Pulmonary artery endothelial cell (primary cell): ENCODE results near the gene BICDL1. TPM values are rescaled to one million over a fixed set of nuclear protein-coding genes. Genes with fewer than 3 reads are reported as not detected.

ENCODE experiments used
- DNase-seq: peaks from one replicate; pipeline ENCODE4 v3.0.0-alpha.2; 2011; ENCODE audit warnings: low read depth, low spot score
- total RNA-seq: library from RNA; depleted of rRNA; stranded (reverse); fragments of >200 nt; gene quantifications from 2 replicates; pipeline ENCODE4 v1.2.3, GENCODE V29; 2014

Gene BICDL1
- total RNA-seq, 1 donor from 2014 or later, result 0.07 TPM

GRCh38 chr12:120100630-120101029, 111.6 kb downstream of the BICDL1 start:
- DNase-seq, result peak; percentile 41

- no peak for DNase-seq
Observed at GRCh38 chr12:120101182-120101581, 112.1 kb downstream of the BICDL1 start.

DNA sequence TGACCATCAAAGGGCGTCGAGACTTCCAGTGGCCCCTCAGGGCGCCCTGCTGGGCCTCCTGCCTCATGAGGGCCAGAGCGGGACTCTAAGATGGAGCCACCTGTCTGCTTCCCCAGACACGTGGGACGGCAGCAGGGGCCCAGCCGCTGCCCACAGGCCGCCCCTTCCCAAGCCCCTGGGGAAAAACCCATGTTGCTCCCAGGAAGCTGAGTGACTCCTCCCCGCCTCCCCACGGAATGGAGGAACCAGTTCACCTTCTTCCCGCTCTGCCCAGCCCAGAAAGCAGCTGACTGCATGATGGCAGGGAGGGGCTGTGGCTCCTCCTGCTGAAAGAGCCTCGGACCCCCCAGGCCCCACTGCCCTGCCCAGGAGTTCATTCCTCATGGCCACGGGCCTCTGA, 112.6 kb downstream of the BICDL1 start:
- no peak for DNase-seq

- DNase-seq, result no peak
Observed at GRCh38 chr12:120102189-120103043, 113.4 kb downstream of the BICDL1 start.

DNA sequence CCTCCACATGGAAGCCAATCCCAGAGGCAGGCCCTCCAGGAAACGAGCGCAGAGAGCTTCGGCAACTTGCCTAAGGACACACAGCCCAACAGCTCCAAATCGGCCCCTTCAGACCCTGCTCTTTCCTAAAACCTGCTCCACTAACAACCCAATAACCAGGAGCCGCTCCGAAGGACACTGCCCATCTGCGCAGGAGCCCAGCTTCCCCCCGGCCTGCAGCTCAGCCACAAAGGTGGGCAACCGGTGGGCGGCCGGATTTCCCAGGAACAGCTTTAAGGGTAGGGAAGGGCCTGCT, 114.0 kb downstream of the BICDL1 start:
- no peak for DNase-seq

DNA sequence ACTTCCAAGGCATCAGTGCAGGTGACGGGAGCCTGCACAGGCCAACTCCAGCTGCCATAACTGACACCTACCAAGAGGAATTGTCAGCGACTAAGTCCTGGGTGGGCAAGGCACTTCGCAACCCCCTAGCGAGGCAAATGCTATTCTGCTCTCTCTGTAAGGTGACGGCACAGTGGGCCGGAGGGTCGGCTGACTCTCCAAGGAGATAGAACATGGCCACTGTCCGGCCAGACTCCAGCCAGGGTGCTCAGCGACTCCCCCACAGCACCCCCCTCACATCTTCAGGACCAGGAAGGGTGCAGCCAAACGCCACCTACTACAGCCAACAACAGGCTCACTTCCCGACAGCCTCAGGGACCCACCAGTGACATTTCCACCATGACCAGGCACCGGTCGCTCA, 114.3 kb downstream of the BICDL1 start:
- no peak for DNase-seq

GRCh38 chr12:120106151-120106550, 117.1 kb downstream of the BICDL1 start:
- DNase-seq, result no peak

- no peak for DNase-seq
Observed at GRCh38 chr12:120109570-120110267, 120.7 kb downstream of the BICDL1 start.

DNA sequence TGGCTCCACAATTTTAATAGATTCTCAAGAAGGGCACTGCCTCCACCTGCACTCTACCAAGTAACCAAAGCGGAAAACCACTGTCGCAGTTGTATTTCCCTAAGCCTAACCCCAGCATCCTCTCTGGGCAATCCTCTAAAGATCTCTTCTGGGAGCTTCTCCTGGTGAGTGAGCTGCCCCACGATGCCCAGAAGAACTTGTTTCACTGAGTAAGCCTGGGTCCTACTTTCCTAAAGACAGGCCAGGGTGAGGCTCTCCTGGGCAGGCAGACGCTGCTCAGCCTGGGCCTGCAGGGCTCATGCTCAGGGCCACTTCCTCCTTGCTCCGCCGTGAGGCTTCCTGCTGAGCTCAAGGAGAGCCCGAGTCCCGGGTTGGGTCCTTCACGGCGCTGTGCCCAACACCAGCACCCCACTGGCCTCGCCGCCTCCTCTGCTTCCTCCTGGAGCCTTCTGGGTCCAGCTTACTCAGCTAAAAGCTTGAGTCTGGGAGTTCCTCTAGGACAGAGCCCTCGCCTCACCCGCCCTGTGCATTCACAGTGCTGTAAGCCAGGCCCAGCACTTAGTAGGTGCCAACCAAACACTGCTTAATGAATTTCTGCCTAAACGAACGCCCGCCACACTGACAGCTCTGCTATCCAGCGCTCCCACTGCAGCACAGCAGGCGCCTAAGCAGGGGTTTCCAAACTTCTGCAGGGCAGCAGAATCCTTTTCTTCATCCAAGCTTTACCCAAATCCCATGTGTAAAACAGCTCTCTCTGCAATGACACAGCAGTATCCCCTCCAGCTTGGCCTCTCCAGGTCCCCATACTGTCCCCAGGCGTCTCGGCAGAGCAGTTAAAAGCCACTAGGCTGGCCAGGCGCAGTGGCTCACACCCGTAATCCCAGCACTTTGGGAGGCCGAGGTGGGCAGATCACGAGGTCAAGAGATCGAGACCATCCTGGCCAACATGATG, 121.8 kb downstream of the BICDL1 start:
- no peak for DNase-seq

- no peak for DNase-seq
Observed at GRCh38 chr12:120115066-120115465, 126.0 kb downstream of the BICDL1 start.

DNA sequence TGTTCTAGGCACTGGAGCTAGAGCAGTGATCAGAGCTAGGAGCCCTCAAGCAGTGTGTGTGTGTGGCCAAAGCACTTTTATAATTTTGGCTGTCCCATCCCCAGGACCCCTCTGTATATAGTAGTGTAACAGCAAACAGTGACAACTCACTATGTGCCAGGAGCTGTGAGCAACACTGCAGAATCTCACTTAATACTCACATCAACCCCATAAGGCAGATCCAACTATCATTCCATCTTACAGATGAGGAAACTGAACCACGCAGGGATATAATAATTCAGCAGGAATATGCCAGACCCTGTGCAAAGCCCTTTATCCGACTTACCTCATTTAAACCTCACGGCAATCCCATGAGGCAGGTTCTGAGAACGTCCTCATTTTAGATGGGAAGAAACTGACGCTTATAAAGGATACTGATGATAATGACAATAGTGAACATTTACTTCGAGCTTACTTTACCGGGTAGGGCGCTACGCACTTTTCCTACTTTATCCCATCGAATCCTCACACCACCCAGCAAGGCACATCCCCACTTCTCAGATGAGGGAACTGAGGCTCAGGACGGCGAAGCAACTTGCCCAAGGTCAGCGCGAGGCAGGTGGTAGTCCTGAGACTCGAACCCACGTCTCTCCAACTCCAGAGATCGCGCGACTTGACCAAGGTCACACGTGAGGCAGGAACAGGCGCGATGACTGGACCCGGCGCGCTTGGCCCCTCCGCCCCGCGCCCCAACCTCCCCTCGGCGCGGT, 126.8 kb downstream of the BICDL1 start:
- DNase-seq, result no peak

DNA sequence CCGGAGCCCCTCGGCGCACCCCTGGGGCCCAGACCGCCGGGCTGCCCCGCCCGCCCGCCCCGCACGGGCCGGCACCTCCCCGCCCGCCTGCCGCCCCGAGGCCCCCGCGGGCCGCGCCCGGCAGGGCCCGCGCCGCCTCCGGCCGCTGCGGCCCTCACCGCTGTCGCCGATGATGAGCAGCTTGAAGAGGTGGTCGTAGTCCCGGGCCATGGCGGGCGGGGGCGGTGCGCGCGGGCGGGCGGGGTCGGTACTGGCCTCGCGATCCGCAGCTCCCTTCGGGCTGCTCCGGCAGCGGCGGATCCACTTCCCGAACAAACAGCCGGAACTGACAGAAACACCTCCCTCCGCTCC, 127.4 kb downstream of the BICDL1 start, which contains the start of gene RAB35:
TSS of gene RAB35 (minus strand) at position 313 of the 351 bp plus-strand sequence. CDS start at position 210, 103 bp downstream.
- no peak for DNase-seq

DNA sequence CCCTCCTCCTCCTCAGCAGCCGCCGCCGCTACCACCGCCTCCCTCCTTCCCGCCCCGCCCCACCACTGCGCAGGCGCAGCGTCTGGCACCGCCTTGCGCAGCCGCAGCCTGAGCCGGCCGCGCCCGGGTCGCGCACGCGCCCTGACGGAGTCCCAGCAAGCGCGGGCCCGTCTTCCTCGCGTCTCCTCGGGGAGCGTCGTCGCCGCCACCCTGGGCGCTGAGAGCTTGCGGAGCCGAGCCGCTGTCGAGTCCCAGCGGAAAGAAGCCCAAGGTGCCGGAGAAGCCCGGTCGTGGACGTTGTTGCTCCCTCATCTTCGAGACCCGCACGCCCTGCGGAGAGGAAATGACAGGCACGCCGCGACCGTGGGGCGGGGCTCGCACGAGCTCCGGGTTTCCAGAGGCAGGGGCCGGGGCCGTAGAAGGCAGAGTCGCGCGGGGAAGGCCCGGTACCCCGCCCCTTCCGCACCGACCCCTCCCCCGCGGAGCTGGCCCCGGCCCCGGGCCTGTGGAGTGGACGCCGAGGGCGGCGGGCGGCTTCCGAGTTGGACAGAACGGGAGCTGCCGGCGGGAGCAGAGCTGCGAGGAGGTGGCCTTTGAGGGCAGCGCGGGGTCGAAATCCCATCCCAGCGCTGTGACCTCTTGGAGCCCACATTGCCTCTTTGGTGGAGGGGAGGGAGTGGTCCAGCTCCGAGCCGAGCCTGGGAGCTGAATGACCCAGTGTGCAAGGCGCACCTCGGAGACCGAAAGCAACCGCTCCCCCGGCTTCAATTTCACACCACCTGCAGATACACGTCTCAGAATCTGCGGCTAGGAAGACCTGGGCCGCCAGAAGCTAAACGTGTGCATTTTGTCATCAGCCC, 128.0 kb downstream of the BICDL1 start:
- peak; percentile 79 for DNase-seq

GRCh38 chr12:120117961-120118320, 128.9 kb downstream of the BICDL1 start:
- DNase-seq, result no peak

GRCh38 chr12:120118321-120119061, 129.5 kb downstream of the BICDL1 start:
- DNase-seq, result no peak

- DNase-seq, result no peak
Observed at GRCh38 chr12:120119271-120119973, 130.4 kb downstream of the BICDL1 start.

DNA sequence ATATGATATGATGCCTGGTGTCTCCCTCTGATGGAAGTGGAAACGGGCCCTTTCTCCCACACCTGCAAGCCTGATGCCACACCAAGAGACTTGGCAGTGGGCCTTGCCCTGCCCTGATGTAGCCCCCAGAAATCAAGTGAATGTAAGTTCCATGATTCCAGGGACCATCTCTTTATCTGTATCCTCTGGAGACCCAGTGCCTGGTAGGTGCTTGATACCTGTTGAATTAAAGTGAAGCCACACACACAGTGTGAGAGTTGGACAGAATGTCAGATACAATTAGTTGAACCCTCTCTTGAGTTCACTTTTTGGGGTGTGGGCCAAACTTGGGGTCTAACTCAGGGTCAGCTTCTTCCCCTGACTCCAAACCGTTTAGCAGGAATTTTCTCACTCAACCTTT, 132.3 kb downstream of the BICDL1 start:
- DNase-seq, result no peak

- no peak for DNase-seq
Observed at GRCh38 chr12:120121766-120122293, 132.8 kb downstream of the BICDL1 start.

GRCh38 chr12:120125029-120125428, 136.0 kb downstream of the BICDL1 start:
- DNase-seq, result no peak
